HG02610 (cell line): ENCODE results near the gene ENHO.

Experiments used
- ATAC-seq: cut with Tn5 transposase; IDR thresholded peaks from one replicate; pipeline ENCODE4 v1.9.1; 2021; ENCODE audit warnings: mild to moderate bottlenecking, moderate library complexity; ENCODE audit not compliant: unreplicated experiment

ENHO gene

GRCh38 chr9:34508463-34508862 lies 14.3 kb downstream of the ENHO start:
- no peak for ATAC-seq

- ATAC-seq: no peak
These were observed 14.8 kb downstream of the ENHO start for GRCh38 chr9:34507966-34508365.

- ATAC-seq: no peak
These were observed 15.2 kb downstream of the ENHO start for GRCh38 chr9:34507556-34507955.

DNA sequence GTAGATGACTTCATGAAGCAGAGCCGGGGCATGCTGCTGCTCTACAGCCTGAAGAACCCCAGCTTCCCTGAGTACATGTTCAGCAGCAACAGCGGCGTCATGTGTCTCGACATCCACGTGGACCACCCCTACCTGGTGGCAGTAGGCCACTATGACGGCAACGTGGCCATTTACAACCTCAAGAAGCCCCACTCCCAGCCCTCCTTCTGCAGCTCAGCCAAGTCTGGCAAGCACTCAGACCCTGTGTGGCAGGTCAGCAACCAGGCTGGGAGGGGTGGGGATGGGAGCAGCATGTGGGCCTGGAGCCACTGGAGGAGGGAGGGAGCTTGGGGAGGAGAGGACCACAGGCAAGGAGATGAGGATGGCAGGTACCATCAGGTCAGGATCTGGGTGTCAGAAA lies 16.2 kb downstream of the ENHO start:
- no peak for ATAC-seq

- no peak for ATAC-seq
These were observed 17.2 kb downstream of the ENHO start for GRCh38 chr9:34505370-34506120.

- ATAC-seq: no peak
These were observed 19.4 kb downstream of the ENHO start for GRCh38 chr9:34503406-34503805.

- ATAC-seq: no peak
These were observed 19.9 kb downstream of the ENHO start for GRCh38 chr9:34502891-34503290.

DNA sequence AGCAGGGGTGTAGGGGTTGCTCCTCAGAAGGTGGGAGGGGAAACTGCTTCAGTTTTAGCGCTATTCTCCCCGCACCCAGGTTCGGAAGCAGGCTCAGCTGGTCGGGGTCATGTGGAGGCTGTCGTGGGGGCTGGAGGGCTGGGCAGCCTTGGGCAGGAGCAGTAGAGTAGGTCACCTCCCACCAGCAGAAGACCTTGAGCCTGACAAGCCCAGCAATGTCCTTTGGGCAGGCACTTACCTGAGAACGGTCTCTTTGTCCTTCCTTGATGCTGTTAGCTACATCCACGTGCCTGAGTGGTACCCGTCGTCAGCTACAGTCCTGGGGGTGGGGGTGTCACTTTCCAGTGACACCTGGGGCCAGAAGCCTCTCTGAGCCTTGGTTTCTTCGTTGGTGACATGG lies 20.3 kb downstream of the ENHO start:
- ATAC-seq: no peak

- ATAC-seq: no peak
These were observed 20.8 kb downstream of the ENHO start for GRCh38 chr9:34501889-34502425.

DNA sequence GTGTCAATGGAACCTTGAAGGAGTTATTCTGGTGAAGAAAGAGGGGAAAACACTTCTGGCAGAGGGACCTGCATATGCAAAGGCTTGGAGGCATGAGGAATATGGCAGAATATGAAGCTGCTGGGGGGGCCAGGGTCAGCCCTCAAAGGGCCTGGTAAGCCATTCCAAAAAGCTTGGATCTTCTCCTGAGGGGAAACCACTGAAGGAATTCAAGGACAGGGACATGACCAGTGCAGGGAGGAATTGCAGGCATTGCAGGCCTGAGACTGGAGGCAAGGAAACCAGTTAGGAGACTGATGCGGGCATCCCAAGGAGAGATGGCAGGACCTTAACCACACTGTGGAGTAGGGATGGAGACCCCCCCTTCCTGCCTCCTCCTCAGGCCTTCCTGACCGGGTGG lies 21.4 kb downstream of the ENHO start:
- ATAC-seq: no peak

DNA sequence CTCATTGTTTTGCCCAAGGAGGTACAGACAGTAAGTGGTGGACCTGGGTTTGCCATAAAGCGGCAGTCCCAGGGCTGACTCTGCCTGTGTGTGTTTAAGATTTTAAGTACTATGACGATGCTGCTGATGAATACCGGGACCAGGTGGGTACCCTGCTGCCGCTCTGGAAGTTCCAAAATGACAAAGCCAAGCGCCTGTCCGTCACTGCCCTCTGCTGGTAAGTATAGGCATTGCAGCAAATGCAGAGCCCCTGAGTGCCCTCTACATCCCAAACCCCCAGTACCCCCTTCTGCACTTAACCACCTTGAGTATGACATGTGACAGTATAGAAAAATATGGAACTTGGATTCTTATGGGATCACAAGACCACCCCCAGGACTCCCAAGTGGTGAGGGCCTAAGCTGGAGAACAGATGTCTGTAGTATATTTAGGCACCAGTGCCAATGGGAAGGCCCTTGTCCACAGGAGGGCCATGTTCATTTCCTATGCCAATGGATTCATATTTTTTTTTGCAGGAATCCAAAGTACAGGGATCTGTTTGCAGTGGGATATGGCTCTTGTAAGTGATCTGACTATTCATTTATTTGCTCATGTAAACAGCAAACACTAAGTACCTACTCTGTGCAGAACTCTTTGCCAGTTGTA lies 22.0 kb downstream of the ENHO start:
- peak; percentile 68 for ATAC-seq

GRCh38 chr9:34499076-34499475 lies 23.7 kb downstream of the ENHO start:
- ATAC-seq: no peak

DNA sequence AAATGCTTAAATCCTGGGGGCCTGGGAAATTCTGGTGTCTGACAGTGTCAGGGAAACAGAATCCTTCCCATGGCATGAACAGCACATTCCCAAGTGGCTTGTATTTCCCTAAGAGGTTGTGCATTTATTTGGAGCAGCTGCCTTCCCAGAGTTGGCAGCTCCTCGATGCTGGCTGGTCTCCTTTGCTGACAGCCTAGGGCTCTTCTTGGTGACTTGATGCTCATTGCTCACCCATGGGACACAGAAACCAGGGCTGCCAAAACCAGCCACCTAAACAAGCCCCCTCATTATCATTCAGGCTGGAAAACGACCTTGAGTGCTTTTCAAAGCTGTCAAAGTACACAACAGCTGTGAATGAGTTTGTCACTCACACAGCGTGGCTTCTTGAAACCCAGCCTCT lies 24.2 kb downstream of the ENHO start:
- no peak for ATAC-seq

DNA sequence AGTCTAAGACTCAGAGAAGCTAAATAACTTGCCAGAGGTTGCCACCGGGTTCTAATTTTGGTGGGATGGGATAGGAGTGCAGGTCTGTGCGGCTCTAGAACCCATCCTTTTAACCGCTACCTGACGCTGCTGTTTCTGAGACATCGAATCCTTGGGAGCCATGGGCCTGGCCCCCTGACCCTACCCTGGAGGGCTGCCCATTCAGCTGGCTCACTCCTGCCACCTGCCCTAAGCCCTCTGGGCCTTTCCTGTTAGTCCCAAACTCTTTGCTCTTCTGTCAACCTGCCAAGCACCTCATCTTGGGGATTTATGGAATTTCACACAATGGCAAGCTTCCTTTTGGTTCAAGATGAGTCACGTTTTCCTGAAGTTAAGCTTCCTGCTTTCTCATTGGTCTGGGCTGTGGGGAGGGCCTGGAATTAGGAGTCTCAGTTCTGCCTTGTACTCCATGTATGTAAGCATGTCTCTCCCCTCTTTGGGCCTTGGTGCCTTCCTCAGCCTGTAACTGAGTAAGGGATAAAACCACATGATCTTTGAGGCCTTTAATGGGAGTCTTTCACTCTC lies 26.6 kb downstream of the ENHO start:
- ATAC-seq: no peak

DNA sequence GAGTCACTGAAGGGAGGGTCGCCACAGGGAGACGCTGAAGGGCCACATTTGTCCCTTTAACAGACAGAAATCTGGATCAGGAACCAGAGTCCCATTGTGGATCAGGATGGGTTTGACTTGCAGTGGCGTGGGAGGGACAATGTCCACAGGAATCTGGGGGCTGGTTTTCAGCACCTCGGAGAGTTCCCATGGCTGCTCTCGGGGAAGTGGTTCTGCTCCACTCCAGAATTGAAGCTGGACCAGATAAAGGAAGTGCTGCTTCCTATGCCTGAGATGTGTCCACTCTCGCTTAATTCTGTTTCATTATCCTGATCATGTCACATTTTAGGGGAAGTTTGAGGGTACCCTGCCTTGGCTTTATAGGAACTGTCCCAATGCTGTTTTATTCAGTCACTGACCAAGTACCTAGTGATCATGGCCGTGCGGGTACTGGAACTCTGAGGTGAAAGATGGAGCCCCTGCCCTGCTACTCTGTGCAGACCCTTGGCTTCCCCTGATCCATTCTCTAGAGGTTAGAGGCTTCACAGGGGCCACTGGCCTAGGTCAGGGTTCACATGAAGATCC lies 28.7 kb downstream of the ENHO start:
- ATAC-seq: no peak

GRCh38 chr9:34492051-34492450 lies 30.7 kb downstream of the ENHO start:
- no peak for ATAC-seq

- no peak for ATAC-seq
These were observed 31.2 kb downstream of the ENHO start for GRCh38 chr9:34491596-34491995.

DNA sequence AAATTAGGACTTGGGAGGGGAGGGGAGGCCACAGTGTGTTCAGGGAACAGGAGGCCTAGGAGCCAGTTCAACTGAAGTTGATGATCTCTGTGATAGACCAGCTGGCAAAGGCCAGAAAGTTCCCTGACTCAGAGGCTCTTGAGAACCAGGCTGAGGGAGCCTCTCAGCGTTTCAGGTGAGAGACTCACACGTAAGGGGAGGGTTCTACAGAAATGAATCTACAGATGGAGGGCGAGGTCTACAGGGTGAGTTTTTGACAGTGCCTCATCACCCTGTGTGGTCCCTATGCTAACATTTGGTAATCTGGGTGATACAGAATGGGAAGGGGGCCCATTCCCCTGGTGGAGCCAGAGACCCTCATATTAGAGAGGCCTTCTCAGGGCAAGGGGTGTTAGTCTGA lies 32.0 kb downstream of the ENHO start:
- no peak for ATAC-seq

- no peak for ATAC-seq
These were observed 32.4 kb downstream of the ENHO start for GRCh38 chr9:34490360-34490759.

DNA sequence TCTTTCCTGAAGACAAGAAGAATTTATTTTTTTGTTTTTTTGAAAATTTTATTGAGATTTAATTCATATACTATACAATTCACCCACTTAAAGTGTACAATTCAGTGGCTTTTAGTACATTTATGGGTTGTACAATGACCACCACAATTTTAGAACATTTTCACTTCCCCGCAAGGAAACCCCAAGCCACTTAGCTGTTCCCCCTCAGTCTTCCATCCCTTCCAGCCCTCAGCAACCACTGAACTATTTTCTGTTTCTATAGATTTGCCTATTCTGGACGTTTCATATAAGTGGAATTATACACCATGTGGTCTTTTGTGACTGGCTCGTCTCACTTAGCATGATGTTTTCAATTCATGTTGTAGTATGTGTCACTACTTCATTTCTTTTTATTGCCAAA lies 36.2 kb downstream of the ENHO start:
- no peak for ATAC-seq

- no peak for ATAC-seq
These were observed 37.0 kb downstream of the ENHO start for GRCh38 chr9:34485822-34486221.

- no peak for ATAC-seq
These were observed 38.1 kb downstream of the ENHO start for GRCh38 chr9:34484678-34485077.
